ENCODE data around the gene TTC9C.

TTC9C gene

GRCh38 chr11:62682518-62682917 is 45.8 kb upstream of the TTC9C start:
- peaks cover 8% of the 10 kb centered on the region for H3K36me3 ChIP-seq (ENCODE audit: control insufficient read depth, low read length)

GRCh38 chr11:62687508-62688396 is 40.5 kb upstream of the TTC9C start:
- no peak overlapping the region for H3K27ac ChIP-seq (ENCODE audit: low read depth, low read length)
- H3F3A ChIP-seq (ENCODE audit: control insufficient read depth, insufficient read depth), result peaks cover 3% of the 10 kb centered on the region; the same call in 1 of the 2 replicates
- no peaks in the 10 kb centered on the region for H4K20me1 ChIP-seq (ENCODE audit: control insufficient read depth, insufficient read depth, low read depth, low read length)
- H3K9me3 ChIP-seq (ENCODE audit: control insufficient read depth, insufficient read depth, low read length), result no peaks in the 10 kb centered on the region
- TF ChIP-seq EZH2phosphoT487 (IDR thresholded peaks at IDR 0.05; ENCODE audit: borderline replicate concordance, low read length) (no peak), CTCF (IDR thresholded peaks at IDR 0.05; ENCODE audit: low read depth, low read length, poor library complexity, severe bottlenecking) (no peak)
- H3K4me2 ChIP-seq (ENCODE audit: low read length), result no peak overlapping the region
- H3K4me3 ChIP-seq (ENCODE audit: low read length), result no peak overlapping the region
- no peaks in the 10 kb centered on the region for H3K79me2 ChIP-seq (ENCODE audit: control insufficient read depth, low read length)
- no peaks in the 10 kb centered on the region for H3K4me1 ChIP-seq (ENCODE audit: control insufficient read depth, low read length)
- no peaks in the 10 kb centered on the region for H3K9me2 ChIP-seq (replicated peaks; ENCODE audit: control insufficient read depth, low read length)
- peaks cover 17% of the 10 kb centered on the region for H3K36me3 ChIP-seq (ENCODE audit: control insufficient read depth, low read length)
- H3K27me3 ChIP-seq (ENCODE audit: control insufficient read depth, low read length), result no peaks in the 10 kb centered on the region

More at GRCh38 chr11:62682518-62682917, 45.8 kb upstream of the TTC9C start:
- Histone ChIP-seq H3K27me3 (ENCODE audit: control insufficient read depth, low read length) (no peaks in the 10 kb centered on the region), H4K20me1 (ENCODE audit: control insufficient read depth, insufficient read depth, low read depth, low read length) (no peaks in the 10 kb centered on the region), H3K4me1 (ENCODE audit: control insufficient read depth, low read length) (peaks cover 28% of the 10 kb centered on the region), H3K9me3 (ENCODE audit: control insufficient read depth, insufficient read depth, low read length) (no peaks in the 10 kb centered on the region), H3K79me2 (ENCODE audit: control insufficient read depth, low read length) (peaks cover 20% of the 10 kb centered on the region), H3F3A (ENCODE audit: control insufficient read depth, insufficient read depth) (peaks cover 4% of the 10 kb centered on the region; the same call in 1 of the 2 replicates), H3K4me3 (ENCODE audit: low read length) (no peak overlapping the region), H3K27ac (ENCODE audit: low read depth, low read length) (no peak overlapping the region), H3K9me2 (replicated peaks; ENCODE audit: control insufficient read depth, low read length) (no peaks in the 10 kb centered on the region), H3K4me2 (ENCODE audit: low read length) (no peak overlapping the region)
- TF ChIP-seq CTCF (IDR thresholded peaks at IDR 0.05; ENCODE audit: low read depth, low read length, poor library complexity, severe bottlenecking), result no peak

- Histone ChIP-seq H4K20me1 (ENCODE audit: control insufficient read depth, insufficient read depth, low read depth, low read length) (no peaks in the 10 kb centered on the region), H3K4me1 (ENCODE audit: control insufficient read depth, low read length) (no peaks in the 10 kb centered on the region), H3K9me2 (replicated peaks; ENCODE audit: control insufficient read depth, low read length) (no peaks in the 10 kb centered on the region), H3K27ac (ENCODE audit: low read depth, low read length) (no peak overlapping the region), H3K79me2 (ENCODE audit: control insufficient read depth, low read length) (no peaks in the 10 kb centered on the region), H3K36me3 (ENCODE audit: control insufficient read depth, low read length) (peaks cover 20% of the 10 kb centered on the region), H3K4me3 (ENCODE audit: low read length) (no peak overlapping the region), H3K9me3 (ENCODE audit: control insufficient read depth, insufficient read depth, low read length) (no peaks in the 10 kb centered on the region), H3K27me3 (ENCODE audit: control insufficient read depth, low read length) (no peaks in the 10 kb centered on the region), H3F3A (ENCODE audit: control insufficient read depth, insufficient read depth) (peaks cover 3% of the 10 kb centered on the region; the same call in 1 of the 2 replicates), H3K4me2 (ENCODE audit: low read length) (no peak overlapping the region)
- TF ChIP-seq CTCF (IDR thresholded peaks at IDR 0.05; ENCODE audit: low read depth, low read length, poor library complexity, severe bottlenecking) (no peak), EZH2phosphoT487 (IDR thresholded peaks at IDR 0.05; ENCODE audit: borderline replicate concordance, low read length) (no peak)
Measured at GRCh38 chr11:62688491-62688890, 39.8 kb upstream of the TTC9C start.
